ENCODE results near the gene SNUPN.

DNA sequence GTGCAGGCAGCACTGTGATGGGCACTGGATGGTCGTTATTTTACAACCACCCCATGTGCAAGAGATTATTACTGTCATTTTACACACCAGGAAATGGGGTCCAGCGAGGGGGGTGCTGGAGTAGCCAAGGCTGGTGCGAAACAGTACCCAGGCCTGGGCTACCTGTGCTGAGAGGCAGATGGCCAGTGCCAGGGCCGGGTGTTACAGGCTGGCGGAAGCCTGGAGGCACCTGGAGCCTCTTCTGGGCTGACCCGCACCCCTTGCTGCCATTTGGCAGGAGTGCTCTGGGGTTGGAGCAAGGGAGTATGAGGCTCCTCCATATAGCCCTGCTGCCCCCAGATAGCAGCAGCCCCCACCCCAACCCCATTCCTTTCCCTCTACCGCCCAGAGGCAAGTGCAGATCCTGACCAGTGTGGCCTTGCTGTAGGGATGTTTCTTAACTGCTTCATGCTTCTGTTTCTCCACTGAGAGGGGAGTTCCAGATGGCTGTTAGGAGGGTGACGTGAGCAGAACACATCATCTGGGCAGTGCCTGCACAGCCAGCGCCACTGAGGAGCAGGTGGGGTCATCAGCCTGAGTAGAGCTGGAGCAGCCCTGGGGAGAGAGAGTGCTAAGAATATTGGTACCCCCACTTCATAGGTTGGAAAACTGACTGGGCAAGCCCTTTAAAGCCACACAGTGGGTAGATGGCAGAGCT, 37.4 kb upstream of the SNUPN start:
- TF ChIP-seq EZH2 (IDR thresholded peaks at IDR 0.05) (no peak), POLR2AphosphoS5 (IDR thresholded peaks at IDR 0.05; ENCODE audit: borderline replicate concordance, low read depth, low read length) (no peak), FOXP2 (optimal IDR thresholded peaks at IDR 0.05; ENCODE audit: control extremely low read depth, extremely low read length, insufficient read depth) (no peak)
